Urothelium cell line (cell line): ENCODE data around the gene GUCY1A2.

Experiments
- DNase-seq: peaks from one replicate; pipeline ENCODE4 v3.0.0; 2011; ENCODE audit warnings: low spot score, mixed read lengths
- FAIRE-seq: peaks from 2 replicates; lab custom pipeline; 2011; peaks lifted over from hg19 to GRCh38; lab: Jason Lieb, UNC

The GUCY1A2 gene

GRCh38 chr11:106681435-106681834, 336.8 kb downstream of the GUCY1A2 start:
- FAIRE-seq (no peak), DNase-seq (no peak)

- no peak for DNase-seq
- no peak for FAIRE-seq
Observed at GRCh38 chr11:106679581-106679980, 338.7 kb downstream of the GUCY1A2 start.

GRCh38 chr11:106679181-106679580, 339.1 kb downstream of the GUCY1A2 start:
- FAIRE-seq, result no peak
- no peak for DNase-seq

GRCh38 chr11:106670069-106670468, 348.2 kb downstream of the GUCY1A2 start:
- FAIRE-seq, result no peak

GRCh38 chr11:106668147-106668546, 350.1 kb downstream of the GUCY1A2 start:
- FAIRE-seq, result no peak
- DNase-seq, result peak; percentile 12

More at GRCh38 chr11:106670069-106670468, 348.2 kb downstream of the GUCY1A2 start:
- peak; percentile 16 for DNase-seq

GRCh38 chr11:106656646-106657045, 361.6 kb downstream of the GUCY1A2 start:
- no peak for FAIRE-seq
- no peak for DNase-seq

- no peak for FAIRE-seq
- no peak for DNase-seq
Observed at GRCh38 chr11:106644824-106645223, 373.5 kb downstream of the GUCY1A2 start.

- no peak for DNase-seq
Observed at GRCh38 chr11:106642331-106642730, 375.9 kb downstream of the GUCY1A2 start.

GRCh38 chr11:106632283-106632682, 386.0 kb downstream of the GUCY1A2 start:
- FAIRE-seq, result no peak
- no peak for DNase-seq

More at GRCh38 chr11:106642331-106642730, 375.9 kb downstream of the GUCY1A2 start:
- FAIRE-seq, result no peak

GRCh38 chr11:106627694-106628093, 390.6 kb downstream of the GUCY1A2 start:
- DNase-seq (no peak), FAIRE-seq (no peak)

- FAIRE-seq, result no peak
Observed at GRCh38 chr11:106625566-106625965, 392.7 kb downstream of the GUCY1A2 start.

GRCh38 chr11:106624377-106624776, 393.9 kb downstream of the GUCY1A2 start:
- DNase-seq (peak; percentile 15), FAIRE-seq (no peak)

More at GRCh38 chr11:106625566-106625965, 392.7 kb downstream of the GUCY1A2 start:
- DNase-seq, result no peak
